GM18870 (cell line): ENCODE measurements around the gene SPINK4.

ENCODE experiments used
- ATAC-seq: cut with Tn5 transposase; IDR thresholded peaks from one replicate; pipeline ENCODE4 v1.9.1; 2021; ENCODE audit warnings: moderate library complexity; ENCODE audit not compliant: unreplicated experiment

Gene SPINK4

DNA sequence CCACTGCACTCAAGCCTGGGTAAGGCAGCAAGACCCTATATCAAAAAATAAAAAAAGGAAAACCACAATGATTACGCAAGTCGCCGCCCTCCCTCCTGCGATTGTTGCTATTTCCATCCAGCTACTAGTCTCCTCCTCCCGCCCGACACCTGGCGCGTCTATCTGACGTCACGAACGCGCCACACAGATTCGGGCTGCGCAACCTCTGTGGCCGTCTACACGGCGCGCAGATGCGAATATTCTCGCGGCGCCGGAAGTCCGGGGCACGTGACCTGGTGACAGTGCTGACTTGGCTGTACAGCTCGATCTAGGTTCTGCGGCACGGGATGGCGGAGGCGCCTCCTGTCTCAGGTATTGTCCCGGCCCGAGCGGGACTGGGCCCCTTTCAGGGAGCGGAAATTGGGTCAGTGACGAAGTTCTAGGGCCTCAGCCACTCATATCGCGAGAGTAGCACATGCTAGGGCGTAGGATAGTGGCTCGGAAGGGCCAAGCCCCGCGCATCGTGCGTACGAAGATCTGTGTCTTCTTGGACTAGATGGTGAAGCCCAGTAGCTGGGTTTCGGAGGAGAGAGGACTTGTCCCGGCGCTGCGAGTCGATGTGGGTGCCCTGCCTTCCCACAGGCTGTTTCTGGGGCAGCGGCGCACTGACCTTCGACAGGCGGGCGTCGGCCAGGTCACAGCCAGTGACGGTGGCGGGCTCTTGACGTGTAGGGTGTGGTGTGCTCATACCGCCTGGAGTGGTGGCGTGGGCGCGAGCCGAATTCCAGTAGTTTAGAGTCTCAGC, 50.5 kb downstream of the SPINK4 start, which contains the start of gene NFX1:
TSS of gene NFX1 (plus strand) at position 270 of the 784 bp plus-strand sequence. CDS start at position 327, 57 bp downstream.
- peak; percentile 82 for ATAC-seq

DNA sequence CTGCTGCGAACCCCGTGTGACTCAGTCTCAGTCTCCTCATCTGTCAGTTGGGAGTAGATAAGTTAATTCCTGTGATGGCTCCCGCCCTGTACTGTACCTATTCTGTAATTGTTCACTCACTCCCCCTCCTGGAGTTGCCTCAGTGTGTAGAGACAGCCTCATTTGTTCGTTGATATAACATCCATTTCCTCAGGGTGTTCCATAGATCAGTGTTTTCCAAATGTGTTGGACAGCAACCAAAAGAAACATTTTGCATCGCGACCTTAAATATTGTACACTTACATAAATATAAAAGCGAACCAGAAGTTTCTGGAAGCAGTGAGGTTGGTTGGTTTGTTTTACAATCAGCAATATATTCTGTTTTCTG, 51.0 kb downstream of the SPINK4 start:
- ATAC-seq, result no peak

GRCh38 chr9:33291901-33292300, 51.9 kb downstream of the SPINK4 start:
- ATAC-seq, result no peak

- ATAC-seq, result no peak
These were observed 53.8 kb downstream of the SPINK4 start for GRCh38 chr9:33293782-33294181.

DNA sequence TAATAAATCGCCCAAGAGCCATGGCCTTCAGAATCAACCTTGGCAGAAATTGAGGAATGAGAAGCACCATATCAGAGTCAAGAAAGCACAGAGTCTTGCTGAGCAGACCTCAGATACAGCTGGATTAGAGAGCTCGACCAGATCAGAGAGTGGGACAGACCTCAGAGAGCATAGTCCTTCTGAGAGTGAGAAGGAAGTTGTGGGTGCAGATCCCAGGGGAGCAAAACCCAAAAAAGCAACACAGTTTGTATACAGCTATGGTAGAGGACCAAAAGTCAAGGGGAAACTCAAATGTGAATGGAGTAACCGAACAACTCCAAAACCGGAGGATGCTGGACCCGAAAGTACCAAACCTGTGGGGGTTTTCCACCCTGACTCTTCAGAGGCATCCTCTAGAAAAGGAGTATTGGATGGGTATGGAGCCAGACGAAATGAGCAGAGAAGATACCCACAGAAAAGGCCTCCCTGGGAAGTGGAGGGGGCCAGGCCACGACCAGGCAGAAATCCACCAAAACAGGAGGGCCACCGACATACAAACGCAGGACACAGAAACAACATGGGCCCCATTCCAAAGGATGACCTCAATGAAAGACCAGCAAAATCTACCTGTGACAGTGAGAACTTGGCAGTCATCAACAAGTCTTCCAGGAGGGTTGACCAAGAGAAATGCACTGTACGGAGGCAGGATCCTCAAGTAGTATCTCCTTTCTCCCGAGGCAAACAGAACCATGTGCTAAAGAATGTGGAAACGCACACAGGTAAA, 54.9 kb downstream of the SPINK4 start:
- no peak for ATAC-seq

- peak; percentile 44 for ATAC-seq
These were observed 55.6 kb downstream of the SPINK4 start for GRCh38 chr9:33295571-33295970.

- peak; percentile 87 for ATAC-seq
These were observed 57.5 kb downstream of the SPINK4 start for GRCh38 chr9:33297432-33297831.
